Choroid plexus epithelial cell (primary cell): ENCODE results near the gene POU6F1.
A peak's percentile ranks its signal among the peaks of the same experiment; 100 is the strongest.

Experiments used
- DNase-seq: peaks from one replicate; pipeline ENCODE4 v3.0.0-alpha.2; 2010; ENCODE audit warnings: low read depth
- H3K4me3 ChIP-seq: 2 replicates; pipeline ENCODE4 v1.5.1; 2011; ENCODE audit warnings: low read depth, mild to moderate bottlenecking, control low read depth, low read length, moderate library complexity
- TF ChIP-seq, protein P1 (sequence below): conservative IDR thresholded peaks from 2 replicates; pipeline ENCODE4 v1.5.1; 2011; ENCODE audit warnings: low read depth, mild to moderate bottlenecking, control low read depth, inconsistent platforms, low read length, moderate library complexity

The POU6F1 gene

DNA sequence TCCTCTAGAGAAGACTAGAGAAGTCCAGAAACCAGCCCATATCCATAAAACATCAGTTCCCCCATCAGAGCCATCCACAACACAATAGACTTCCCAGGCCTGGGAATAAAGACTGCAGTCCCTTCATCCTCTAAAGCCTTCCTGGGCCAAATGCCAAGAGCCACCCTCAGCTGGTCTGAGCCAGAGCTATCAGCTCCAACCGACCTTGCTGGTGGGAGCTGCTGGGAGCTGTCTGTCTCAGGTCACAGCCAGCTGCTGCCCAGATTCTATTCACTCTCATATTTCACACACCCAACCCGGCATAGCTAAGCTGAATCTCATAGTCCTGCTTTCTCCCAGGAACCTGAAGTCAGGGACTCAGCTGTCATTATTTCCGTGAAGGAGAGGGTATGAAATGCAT is 34.0 kb downstream of the POU6F1 start:
- no peak overlapping the region for H3K4me3 ChIP-seq
- DNase-seq = peak; percentile 56
- TF ChIP-seq, protein P1, sequence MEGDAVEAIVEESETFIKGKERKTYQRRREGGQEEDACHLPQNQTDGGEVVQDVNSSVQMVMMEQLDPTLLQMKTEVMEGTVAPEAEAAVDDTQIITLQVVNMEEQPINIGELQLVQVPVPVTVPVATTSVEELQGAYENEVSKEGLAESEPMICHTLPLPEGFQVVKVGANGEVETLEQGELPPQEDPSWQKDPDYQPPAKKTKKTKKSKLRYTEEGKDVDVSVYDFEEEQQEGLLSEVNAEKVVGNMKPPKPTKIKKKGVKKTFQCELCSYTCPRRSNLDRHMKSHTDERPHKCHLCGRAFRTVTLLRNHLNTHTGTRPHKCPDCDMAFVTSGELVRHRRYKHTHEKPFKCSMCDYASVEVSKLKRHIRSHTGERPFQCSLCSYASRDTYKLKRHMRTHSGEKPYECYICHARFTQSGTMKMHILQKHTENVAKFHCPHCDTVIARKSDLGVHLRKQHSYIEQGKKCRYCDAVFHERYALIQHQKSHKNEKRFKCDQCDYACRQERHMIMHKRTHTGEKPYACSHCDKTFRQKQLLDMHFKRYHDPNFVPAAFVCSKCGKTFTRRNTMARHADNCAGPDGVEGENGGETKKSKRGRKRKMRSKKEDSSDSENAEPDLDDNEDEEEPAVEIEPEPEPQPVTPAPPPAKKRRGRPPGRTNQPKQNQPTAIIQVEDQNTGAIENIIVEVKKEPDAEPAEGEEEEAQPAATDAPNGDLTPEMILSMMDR = no peak

DNA sequence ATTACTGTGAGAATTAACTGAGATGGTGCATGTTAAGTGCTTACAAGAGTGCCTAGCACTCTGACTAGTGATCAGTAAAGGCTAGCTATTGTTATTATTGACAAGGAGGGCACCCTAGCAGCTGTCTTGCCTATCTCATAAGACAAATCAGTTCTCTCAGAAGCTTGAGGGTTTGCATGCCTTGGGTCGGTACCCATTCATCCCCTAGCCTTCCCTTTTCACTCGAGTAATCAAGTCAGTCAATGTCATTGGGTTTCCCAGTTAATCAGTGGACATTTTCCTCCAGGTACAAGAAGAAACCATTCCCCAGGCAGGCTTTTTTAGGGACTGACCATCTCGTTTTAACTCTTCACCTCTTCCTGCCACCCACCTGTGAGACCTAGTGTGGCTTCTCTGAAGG is 34.5 kb downstream of the POU6F1 start:
- H3K4me3 ChIP-seq = no peak overlapping the region
- no peak for DNase-seq
- TF ChIP-seq, protein P1 = no peak

GRCh38 chr12:51181558-51181957 is 36.3 kb downstream of the POU6F1 start:
- TF ChIP-seq, protein P1 = no peak
- no peak overlapping the region for H3K4me3 ChIP-seq
- no peak for DNase-seq

- no peak overlapping the region for H3K4me3 ChIP-seq
- DNase-seq = no peak
- TF ChIP-seq, protein P1 = no peak
Observed at GRCh38 chr12:51177897-51178296, 40.0 kb downstream of the POU6F1 start.

GRCh38 chr12:51174501-51174900 is 43.4 kb downstream of the POU6F1 start:
- no peak for DNase-seq
- TF ChIP-seq, protein P1 = no peak
- H3K4me3 ChIP-seq = no peak overlapping the region

- peak within 1 kb of the TSS; percentile 92 for H3K4me3 ChIP-seq
- TF ChIP-seq, protein P1 = peak; percentile 4
- DNase-seq = peak; percentile 98
Observed at GRCh38 chr12:51172515-51173431, 45.1 kb downstream of the POU6F1 start, which contains the start of gene TFCP2. TSS of gene TFCP2 (minus strand) at chr12:51173135. CDS start at chr12:51172422, 713 bp downstream.
